Ishikawa (cell line): ENCODE data around the gene RIPOR3.

Experiments
- CEBPB ChIP-seq: IDR thresholded peaks from 2 replicates; pipeline ENCODE4 v1.6.1; 2012
- CREB1 ChIP-seq: IDR thresholded peaks from 2 replicates; pipeline ENCODE4 v1.6.1; 2012; ENCODE audit warnings: low read depth
- EGR1 ChIP-seq: IDR thresholded peaks from 2 replicates; pipeline ENCODE4 v1.6.1; 2012
- FOXM1 ChIP-seq: IDR thresholded peaks from 2 replicates; pipeline ENCODE4 v1.6.1; 2012; ENCODE audit warnings: low read depth, borderline replicate concordance
- NFIC ChIP-seq: IDR thresholded peaks from 2 replicates; pipeline ENCODE4 v1.6.1; 2012
- RAD21 ChIP-seq: IDR thresholded peaks from 2 replicates; pipeline ENCODE4 v1.6.1; 2012; ENCODE audit warnings: low read depth
- REST ChIP-seq: IDR thresholded peaks from 2 replicates; pipeline ENCODE4 v1.6.1; 2012; ENCODE audit warnings: low read depth, mild to moderate bottlenecking
- TAF1 ChIP-seq: IDR thresholded peaks from 2 replicates; pipeline ENCODE4 v1.6.1; 2012; ENCODE audit warnings: low read depth, mild to moderate bottlenecking
- YY1 ChIP-seq: IDR thresholded peaks from 2 replicates; pipeline ENCODE4 v1.6.1; 2012; ENCODE audit warnings: low read depth

- TF ChIP-seq FOXM1 (no peak), CREB1 (no peak), RAD21 (no peak), REST (no peak), YY1 (no peak), NFIC (no peak), EGR1 (no peak), CEBPB (no peak), TAF1 (no peak)
Observed at GRCh38 chr20:50649590-50649989, 41.8 kb downstream of the RIPOR3 start.
